Activated CD8-positive, alpha-beta memory T cell treated with anti-CD3 and anti-CD28 coated beads, Interleukin-2, amount 10 ng/mL, durations not matched to agents 7 days and 5 days (primary cell): Measurements from ENCODE around the gene SAPCD2. TPM values are rescaled to one million over a fixed set of nuclear protein-coding genes. Genes with fewer than 3 reads are reported as not detected.
"Not testable (repeated sequence)": the region's sequence is repeated elsewhere in the genome, so short reads cannot be mapped to it uniquely, and the experiment has no call there.

Experiments used
- ATAC-seq: fragments of 150-1000 bp; cut with Tn5 transposase; one replicate; pipeline ENCODE4 v1.10.0; 2021; ENCODE audit warnings: moderate library complexity
- CTCF ChIA-PET: fragments of 350-600 bp; sonication (Branson Sonifier 250); formaldehyde crosslinking; loops from one replicate; lab custom pipeline; 2021; ENCODE audit warnings: antibody characterized with exemption; lab: Charles Lee
- DNase-seq: peaks from one replicate; pipeline ENCODE4 v3.0.0-alpha.2; 2020
- H3K27ac Mint-ChIP-seq: one replicate; pipeline ENCODE4 v1.8.0; 2021; ENCODE audit warnings: mild to moderate bottlenecking, mixed read lengths
- H3K27me3 Mint-ChIP-seq: one replicate; pipeline ENCODE4 v1.8.0; 2021; ENCODE audit warnings: mixed read lengths
- H3K36me3 Mint-ChIP-seq: one replicate; pipeline ENCODE4 v1.8.0; 2021; ENCODE audit warnings: mild to moderate bottlenecking, mixed read lengths
- H3K4me1 Mint-ChIP-seq: one replicate; pipeline ENCODE4 v1.8.0; 2021; ENCODE audit warnings: mixed read lengths
- H3K4me3 Mint-ChIP-seq: one replicate; pipeline ENCODE4 v1.8.0; 2021; ENCODE audit warnings: mild to moderate bottlenecking, moderate library complexity, mixed read lengths
- H3K9me3 Mint-ChIP-seq: one replicate; pipeline ENCODE4 v1.8.0; 2022; ENCODE audit warnings: low read depth, mixed read lengths
- total RNA-seq, 2 experiments: library from RNA; stranded (reverse); gene quantifications; one replicate each; pipeline ENCODE4 v1.2.3, GENCODE V29; 2021

The SAPCD2 gene
- total RNA-seq, 2 experiments from 2014 or later, result 31.9 to 40.1 TPM

DNA sequence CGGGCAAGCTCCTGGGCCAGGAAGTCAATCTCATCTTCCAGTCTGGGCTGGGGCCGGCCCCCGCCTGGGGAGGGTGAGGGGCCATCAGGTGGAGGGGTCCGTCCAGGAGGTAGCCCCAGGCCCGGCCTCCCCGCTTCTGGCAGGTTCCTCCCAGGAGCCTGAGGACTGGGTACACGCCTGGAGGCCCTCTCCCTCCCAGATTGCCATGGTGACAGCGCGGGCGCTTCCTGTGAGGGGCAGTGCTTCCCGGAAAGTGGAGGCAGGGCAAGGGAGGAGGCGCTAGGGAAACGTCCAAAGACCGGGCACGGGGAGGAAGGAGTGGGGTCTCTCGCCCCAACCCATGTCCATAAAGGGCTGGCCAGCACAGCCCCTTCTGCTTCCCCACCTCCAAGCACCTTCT lies 29.2 kb downstream of the SAPCD2 start:
- no peak overlapping the region for H3K27ac Mint-ChIP-seq
- DNase-seq, result no peak
- no peak for ATAC-seq
- CTCF ChIA-PET, result no interaction called here
- no peak overlapping the region for H3K4me3 Mint-ChIP-seq
- peaks cover 2% of the 10 kb centered on the region for H3K36me3 Mint-ChIP-seq
- no peaks in the 10 kb centered on the region for H3K9me3 Mint-ChIP-seq
- peaks cover 13% of the 10 kb centered on the region for H3K27me3 Mint-ChIP-seq
- peaks cover 14% of the 10 kb centered on the region for H3K4me1 Mint-ChIP-seq

DNA sequence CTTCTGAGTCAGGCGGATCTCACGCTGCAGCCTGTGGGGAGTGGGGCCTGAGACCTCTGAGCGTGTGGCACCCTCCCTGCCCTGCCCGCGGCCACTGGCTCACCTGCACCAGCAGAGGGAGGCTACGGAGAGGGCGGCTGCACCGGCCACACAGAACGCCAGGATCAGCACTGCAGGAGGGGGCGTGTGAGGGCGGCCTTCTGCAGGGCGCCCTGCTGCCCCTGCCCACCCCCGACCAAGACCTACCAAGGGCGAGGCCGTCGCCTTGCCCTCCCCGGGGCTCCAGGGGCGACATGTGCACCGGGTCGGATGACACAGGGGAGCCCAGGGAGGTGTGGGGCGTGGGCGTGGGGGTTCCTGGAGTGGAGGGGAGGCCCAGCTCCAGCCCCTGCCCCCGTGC lies 29.8 kb downstream of the SAPCD2 start:
- DNase-seq, result no peak
- Mint-ChIP-seq H3K4me3 (no peak overlapping the region), H3K36me3 (peaks cover 2% of the 10 kb centered on the region), H3K4me1 (peaks cover 14% of the 10 kb centered on the region), H3K9me3 (no peaks in the 10 kb centered on the region), H3K27me3 (peaks cover 13% of the 10 kb centered on the region), H3K27ac (no peak overlapping the region)
- CTCF ChIA-PET, result interaction anchor here (0.9 kb wide), 1 partner anchor 40 kb away, joined by 3 read pairs; no protein-coding TSS in a partner anchor
- ATAC-seq, result no peak

GRCh38 chr9:137039611-137040366 lies 30.6 kb downstream of the SAPCD2 start:
- CTCF ChIA-PET, result interaction anchor here (0.9 to 9.1 kb wide), 4 partner anchors 10 to 93 kb away, joined by 3 to 183 read pairs (median 4); partner anchors contain the start of genes C8G and FBXW5
- peaks cover 12% of the 10 kb centered on the region for H3K4me1 Mint-ChIP-seq
- H3K4me3 Mint-ChIP-seq, result no peak overlapping the region
- no peaks in the 10 kb centered on the region for H3K9me3 Mint-ChIP-seq
- ATAC-seq (no peak), DNase-seq (no peak)
- peaks cover 8% of the 10 kb centered on the region for H3K27me3 Mint-ChIP-seq
- peaks cover 2% of the 10 kb centered on the region for H3K36me3 Mint-ChIP-seq
- no peak overlapping the region for H3K27ac Mint-ChIP-seq

- DNase-seq (no peak), ATAC-seq (no peak)
- H3K4me3 Mint-ChIP-seq, result no peak overlapping the region
- peaks cover 2% of the 10 kb centered on the region for H3K36me3 Mint-ChIP-seq
- H3K27me3 Mint-ChIP-seq, result peaks cover under 1% of the 10 kb centered on the region
- CTCF ChIA-PET, result interaction anchor here (1.3 to 9.1 kb wide), 5 partner anchors 8 to 92 kb away, joined by 3 to 183 read pairs (median 5); partner anchors contain the start of genes C8G, FBXW5 and NPDC1
- H3K4me1 Mint-ChIP-seq, result peaks cover 11% of the 10 kb centered on the region
- H3K9me3 Mint-ChIP-seq, result no peaks in the 10 kb centered on the region
- H3K27ac Mint-ChIP-seq, result no peak overlapping the region
Observed at GRCh38 chr9:137038916-137039315, 31.4 kb downstream of the SAPCD2 start.

- no peak for ATAC-seq
- Mint-ChIP-seq H3K4me3 (no peak overlapping the region), H3K9me3 (no peaks in the 10 kb centered on the region), H3K4me1 (peaks cover 20% of the 10 kb centered on the region), H3K27me3 (no peaks in the 10 kb centered on the region), H3K36me3 (peaks cover 2% of the 10 kb centered on the region), H3K27ac (no peak overlapping the region)
- CTCF ChIA-PET, result interaction anchor here (2.0 to 11.9 kb wide), 6 partner anchors 9 to 91 kb away, joined by 5 to 234 read pairs (median 87); partner anchors contain the start of genes ABCA2, C8G, CLIC3 and FBXW5
- DNase-seq, result no peak
Observed at GRCh38 chr9:137037483-137037882, 32.9 kb downstream of the SAPCD2 start.

DNA sequence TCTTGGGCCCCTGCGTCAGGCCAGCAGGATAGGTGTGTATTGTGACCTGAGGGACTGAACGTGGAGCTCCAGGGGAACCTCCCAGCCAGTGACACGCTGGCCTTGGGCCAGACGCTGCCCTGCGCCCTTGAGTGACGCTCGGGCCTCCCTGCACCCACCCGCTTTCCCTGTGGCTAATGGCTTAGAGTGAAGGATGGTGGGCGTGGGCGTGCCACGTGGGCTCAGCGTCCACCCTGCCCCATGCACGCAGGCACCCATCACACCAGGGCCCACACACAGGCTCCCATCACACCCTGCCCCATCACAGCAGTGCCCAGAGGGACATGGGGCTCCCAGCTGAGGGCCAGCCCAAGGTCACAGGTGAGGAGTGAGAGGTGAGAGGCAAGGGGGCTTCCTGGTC lies 33.3 kb downstream of the SAPCD2 start:
- no peaks in the 10 kb centered on the region for H3K27me3 Mint-ChIP-seq
- no peaks in the 10 kb centered on the region for H3K9me3 Mint-ChIP-seq
- H3K4me3 Mint-ChIP-seq, result no peak overlapping the region
- peaks cover 23% of the 10 kb centered on the region for H3K4me1 Mint-ChIP-seq
- CTCF ChIA-PET, result interaction anchor here (0.9 to 11.9 kb wide), 7 partner anchors 10 to 195 kb away, joined by 4 to 234 read pairs (median 79); partner anchors contain the start of genes ABCA2, AJM1, C8G and CLIC3
- no peak overlapping the region for H3K27ac Mint-ChIP-seq
- no peak for ATAC-seq
- DNase-seq, result no peak
- peaks cover 2% of the 10 kb centered on the region for H3K36me3 Mint-ChIP-seq

GRCh38 chr9:137035937-137036336 lies 34.4 kb downstream of the SAPCD2 start:
- Mint-ChIP-seq H3K27ac (no peak overlapping the region), H3K27me3 (no peaks in the 10 kb centered on the region), H3K36me3 (peaks cover 2% of the 10 kb centered on the region), H3K9me3 (no peaks in the 10 kb centered on the region), H3K4me3 (no peak overlapping the region), H3K4me1 (peaks cover 29% of the 10 kb centered on the region)
- no peak for DNase-seq
- ATAC-seq, result no peak
- CTCF ChIA-PET, result interaction anchor here (0.7 to 11.9 kb wide), 42 partner anchors 8 to 349 kb away, joined by 3 to 234 read pairs (median 8); partner anchors contain the start of genes ABCA2, AJM1, C8G and CLIC3

- Mint-ChIP-seq H3K4me1 (peaks cover 34% of the 10 kb centered on the region), H3K27ac (peak overlapping the region; percentile 52), H3K27me3 (no peaks in the 10 kb centered on the region), H3K9me3 (no peaks in the 10 kb centered on the region), H3K36me3 (peaks cover 2% of the 10 kb centered on the region), H3K4me3 (no peak overlapping the region)
- ATAC-seq (no peak), DNase-seq (no peak)
- CTCF ChIA-PET, result interaction anchor here (0.7 to 11.9 kb wide), 52 partner anchors 9 to 349 kb away, joined by 3 to 234 read pairs (median 6); partner anchors contain the start of genes ABCA2, AJM1, C8G and CLIC3
Observed at GRCh38 chr9:137035507-137035834, 34.9 kb downstream of the SAPCD2 start.

GRCh38 chr9:137034709-137035506 lies 35.4 kb downstream of the SAPCD2 start:
- ATAC-seq (peak; percentile 89), DNase-seq (peak; percentile 95)
- H3K4me1 Mint-ChIP-seq, result peaks cover 40% of the 10 kb centered on the region
- H3K27ac Mint-ChIP-seq, result peak overlapping the region; percentile 93
- no peaks in the 10 kb centered on the region for H3K27me3 Mint-ChIP-seq
- H3K9me3 Mint-ChIP-seq, result no peaks in the 10 kb centered on the region
- H3K36me3 Mint-ChIP-seq, result peaks cover 2% of the 10 kb centered on the region
- H3K4me3 Mint-ChIP-seq, result peak overlapping the region; percentile 62
- CTCF ChIA-PET, result interaction anchor here (0.7 to 11.9 kb wide), 56 partner anchors 9 to 348 kb away, joined by 3 to 234 read pairs (median 5); partner anchors contain the start of genes ABCA2, AJM1, ANAPC2 and C8G

- Mint-ChIP-seq H3K4me3 (peak overlapping the region; percentile 62), H3K27ac (peak overlapping the region; percentile 93), H3K9me3 (no peaks in the 10 kb centered on the region), H3K27me3 (no peaks in the 10 kb centered on the region), H3K4me1 (peaks cover 47% of the 10 kb centered on the region), H3K36me3 (peaks cover 2% of the 10 kb centered on the region)
- ATAC-seq (no peak), DNase-seq (no peak)
- CTCF ChIA-PET, result interaction anchor here (0.7 to 11.9 kb wide), 40 partner anchors 10 to 348 kb away, joined by 3 to 234 read pairs (median 8); partner anchors contain the start of genes ABCA2, AJM1, ANAPC2 and C8G
Observed at GRCh38 chr9:137034039-137034708, 36.2 kb downstream of the SAPCD2 start.

- ATAC-seq, H3K4me3 Mint-ChIP-seq, H3K36me3 Mint-ChIP-seq, DNase-seq, H3K9me3 Mint-ChIP-seq, H3K27me3 Mint-ChIP-seq: not testable (repeated sequence)
- CTCF ChIA-PET, result interaction anchor here (2.3 to 11.9 kb wide), 9 partner anchors 14 to 240 kb away, joined by 7 to 234 read pairs (median 38); partner anchors contain the start of genes AJM1, C8G, CLIC3 and FBXW5
- H3K4me1 Mint-ChIP-seq, result peaks cover 54% of the 10 kb centered on the region
- H3K27ac Mint-ChIP-seq, result peak overlapping the region; percentile 49
Observed at GRCh38 chr9:137033481-137033880, 36.9 kb downstream of the SAPCD2 start.

DNA sequence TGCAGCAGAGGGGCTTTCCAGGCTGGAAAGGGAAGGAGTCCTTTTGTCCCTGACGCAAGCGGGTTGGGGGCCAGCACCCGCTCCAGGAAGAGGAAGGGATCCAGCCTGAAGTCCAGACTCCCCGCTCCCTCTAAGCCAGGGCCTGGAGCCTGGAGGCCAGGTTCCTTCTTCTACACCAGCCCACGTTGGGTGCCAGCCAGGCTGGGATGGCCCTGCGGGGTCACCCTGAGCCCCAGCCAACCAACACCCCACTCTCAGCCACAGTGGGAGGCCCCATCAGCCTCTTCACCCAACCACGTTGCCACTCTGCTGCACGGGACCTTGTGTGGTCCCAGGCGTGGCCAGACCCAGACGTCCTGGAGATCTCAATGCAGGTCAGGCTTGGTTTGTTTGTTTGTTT lies 37.5 kb downstream of the SAPCD2 start:
- Mint-ChIP-seq H3K36me3 (no peaks in the 10 kb centered on the region), H3K9me3 (no peaks in the 10 kb centered on the region), H3K27me3 (no peaks in the 10 kb centered on the region), H3K27ac (peak overlapping the region; percentile 55), H3K4me1 (peaks cover 54% of the 10 kb centered on the region), H3K4me3 (no peak overlapping the region)
- no peak for DNase-seq
- no peak for ATAC-seq
- CTCF ChIA-PET, result interaction anchor here (9.1 to 11.9 kb wide), 3 partner anchors 31 to 86 kb away, joined by 98 to 234 read pairs (median 183); partner anchors contain the start of genes C8G, CLIC3, FBXW5 and SAPCD2
